WI38 (cell line): ENCODE measurements around the gene GLRA3.

Experiments
- H3K4me3 ChIP-seq: 2 replicates; pipeline ENCODE4 v1.5.1; 2011; ENCODE audit warnings: low read depth, mild to moderate bottlenecking, control low read depth, low read length
- TF ChIP-seq, protein P1 (sequence below): IDR thresholded peaks from 2 replicates; pipeline ENCODE4 v1.5.1; 2012; ENCODE audit warnings: low read depth, mild to moderate bottlenecking, control low read depth, low read length

The GLRA3 gene

DNA sequence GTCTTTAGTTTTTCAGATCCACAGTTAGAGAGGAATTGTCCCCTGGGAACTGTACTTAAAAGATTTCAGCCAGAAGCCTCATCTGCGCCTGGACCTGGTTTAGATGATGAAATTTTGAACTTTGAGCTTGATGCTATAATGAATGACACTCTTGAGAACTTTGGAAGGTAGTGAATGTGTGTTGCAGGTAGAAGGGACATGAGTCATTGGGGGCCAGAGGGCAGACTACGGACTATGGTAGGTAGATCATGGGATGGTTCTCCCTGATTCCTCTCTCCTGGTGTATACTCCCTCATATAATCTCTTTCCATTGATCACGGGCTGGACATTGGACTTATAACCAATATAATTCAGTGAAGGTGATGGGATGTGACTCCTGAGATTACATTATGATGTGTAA, 38.9 kb upstream of the GLRA3 start:
- TF ChIP-seq, protein P1, sequence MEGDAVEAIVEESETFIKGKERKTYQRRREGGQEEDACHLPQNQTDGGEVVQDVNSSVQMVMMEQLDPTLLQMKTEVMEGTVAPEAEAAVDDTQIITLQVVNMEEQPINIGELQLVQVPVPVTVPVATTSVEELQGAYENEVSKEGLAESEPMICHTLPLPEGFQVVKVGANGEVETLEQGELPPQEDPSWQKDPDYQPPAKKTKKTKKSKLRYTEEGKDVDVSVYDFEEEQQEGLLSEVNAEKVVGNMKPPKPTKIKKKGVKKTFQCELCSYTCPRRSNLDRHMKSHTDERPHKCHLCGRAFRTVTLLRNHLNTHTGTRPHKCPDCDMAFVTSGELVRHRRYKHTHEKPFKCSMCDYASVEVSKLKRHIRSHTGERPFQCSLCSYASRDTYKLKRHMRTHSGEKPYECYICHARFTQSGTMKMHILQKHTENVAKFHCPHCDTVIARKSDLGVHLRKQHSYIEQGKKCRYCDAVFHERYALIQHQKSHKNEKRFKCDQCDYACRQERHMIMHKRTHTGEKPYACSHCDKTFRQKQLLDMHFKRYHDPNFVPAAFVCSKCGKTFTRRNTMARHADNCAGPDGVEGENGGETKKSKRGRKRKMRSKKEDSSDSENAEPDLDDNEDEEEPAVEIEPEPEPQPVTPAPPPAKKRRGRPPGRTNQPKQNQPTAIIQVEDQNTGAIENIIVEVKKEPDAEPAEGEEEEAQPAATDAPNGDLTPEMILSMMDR, result no peak
- H3K4me3 ChIP-seq, result no peak overlapping the region

DNA sequence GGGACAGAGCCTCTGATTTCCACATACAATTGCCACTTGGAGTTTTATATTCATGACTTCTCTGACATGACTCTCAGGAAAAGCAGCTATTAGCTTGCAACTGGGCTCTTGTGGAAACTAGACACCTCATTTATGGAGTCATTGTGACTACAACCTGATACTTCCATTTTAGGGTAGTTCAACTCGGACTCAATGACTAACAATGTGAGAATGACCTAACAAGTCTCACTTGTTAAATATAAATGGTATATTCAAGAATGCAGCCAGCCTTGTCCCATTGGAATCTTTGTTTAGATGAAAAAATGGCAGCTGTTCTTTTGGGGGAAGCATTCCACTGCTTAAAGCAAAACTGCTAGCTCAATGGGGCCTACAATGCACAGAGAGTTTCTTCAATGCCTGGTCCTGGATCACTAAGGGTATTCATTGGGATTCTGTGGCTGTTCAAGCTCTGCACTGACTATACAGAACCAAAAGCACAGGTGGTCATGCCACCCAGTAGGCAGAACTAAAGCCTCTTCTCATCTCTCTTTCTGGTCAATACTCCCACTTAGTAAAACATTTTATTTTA, 36.5 kb upstream of the GLRA3 start:
- TF ChIP-seq, protein P1, result no peak

DNA sequence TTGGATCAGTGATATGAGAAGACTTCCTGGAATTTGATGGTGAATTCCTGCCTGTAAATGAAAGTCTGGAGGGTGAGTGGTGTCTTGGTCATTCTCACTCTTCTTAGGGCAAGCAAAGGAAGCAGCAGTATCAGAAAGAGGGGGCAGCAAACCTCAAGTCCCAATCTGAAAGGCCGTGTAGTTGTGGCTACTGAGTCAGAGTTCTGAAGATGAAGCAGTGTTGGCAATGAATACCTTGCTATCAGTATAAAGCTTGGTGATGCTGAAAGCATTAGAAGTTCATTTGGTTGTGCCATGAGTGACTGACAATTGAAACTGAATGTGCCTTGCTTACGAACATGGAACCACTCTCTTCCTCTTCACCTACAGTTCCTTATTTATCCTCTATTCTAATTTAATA, 35.0 kb upstream of the GLRA3 start:
- TF ChIP-seq, protein P1, result no peak
- no peak overlapping the region for H3K4me3 ChIP-seq

More for the DNA sequence above, 36.5 kb upstream of the GLRA3 start:
- H3K4me3 ChIP-seq, result no peak overlapping the region

DNA sequence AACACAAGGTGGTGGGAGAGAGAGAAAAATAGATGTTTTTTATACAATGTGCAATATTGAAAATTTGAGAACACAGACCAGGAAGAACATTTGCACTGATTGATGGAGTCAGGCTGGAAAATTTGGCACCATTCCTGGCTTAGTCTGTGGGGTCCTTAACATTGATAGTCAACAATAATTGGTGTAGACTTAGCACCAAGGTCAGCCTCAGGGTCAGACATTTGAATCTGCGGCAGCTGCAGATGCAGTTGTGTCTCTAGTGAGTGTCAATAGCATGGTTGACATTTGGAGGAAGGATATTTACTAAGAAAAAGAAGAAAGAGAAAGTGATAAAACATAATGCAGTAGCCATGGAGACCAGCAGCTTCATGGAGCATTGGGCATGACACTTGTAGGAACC, 31.5 kb upstream of the GLRA3 start:
- H3K4me3 ChIP-seq, result no peak overlapping the region
- TF ChIP-seq, protein P1, result no peak

DNA sequence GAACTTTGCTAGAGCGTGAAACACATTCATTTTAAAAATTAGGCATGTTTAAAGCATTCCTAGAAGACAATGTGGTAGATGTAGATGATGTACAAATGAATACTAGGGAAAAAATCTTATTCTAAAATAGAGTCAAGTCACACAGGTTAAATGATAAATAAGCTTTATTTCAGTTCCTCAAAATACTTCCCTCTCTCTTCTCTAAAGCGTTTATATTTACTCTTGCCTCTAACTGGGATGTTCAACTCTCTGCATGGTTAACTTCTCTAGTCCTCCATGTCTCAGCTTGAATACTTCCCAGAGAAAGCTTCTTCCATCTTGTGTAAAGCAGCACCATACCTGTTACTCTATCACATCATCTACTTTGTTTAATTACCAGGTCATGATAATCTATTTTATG, 30.9 kb upstream of the GLRA3 start:
- no peak overlapping the region for H3K4me3 ChIP-seq
- TF ChIP-seq, protein P1, result no peak

DNA sequence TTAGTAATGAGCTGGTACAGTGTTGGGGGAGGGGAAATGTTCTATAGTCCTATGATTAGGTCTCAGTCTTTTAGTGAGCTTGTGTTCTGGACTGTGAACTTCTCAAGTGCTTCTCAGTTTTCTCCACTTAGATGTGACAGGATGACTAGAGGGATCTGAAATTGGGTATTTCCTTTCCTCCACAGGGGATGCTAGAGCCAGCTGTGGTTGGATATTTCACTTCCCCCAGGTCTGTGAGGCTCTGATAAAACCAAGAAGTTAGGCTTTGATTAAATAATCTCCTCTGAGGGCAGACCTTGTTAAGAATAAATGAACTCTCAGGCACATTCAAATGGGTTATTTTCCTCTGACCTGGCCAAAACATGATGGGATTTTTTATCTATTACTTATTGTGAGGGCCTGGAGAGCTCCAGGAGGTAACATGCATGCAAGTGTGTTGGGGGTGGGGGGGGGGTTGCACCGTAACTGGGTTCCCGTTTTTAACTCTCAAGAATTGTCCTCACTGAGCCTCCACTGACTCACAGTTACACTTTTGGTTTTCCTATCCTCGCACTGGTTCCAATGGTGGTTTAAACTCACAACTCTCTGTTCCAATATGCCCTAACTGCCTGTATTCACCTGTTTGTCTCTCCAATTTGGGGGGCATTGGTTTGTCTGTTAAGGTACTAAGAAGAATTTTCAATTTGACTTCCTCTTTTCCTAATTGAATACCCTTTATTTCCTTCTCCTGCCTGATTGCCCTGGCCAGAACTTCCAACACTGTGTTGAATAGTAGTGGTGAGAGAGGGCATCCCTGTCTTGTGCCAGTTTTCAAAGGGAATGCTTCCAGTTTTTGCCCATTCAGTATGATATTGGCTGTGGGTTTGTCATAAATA, 28.1 kb upstream of the GLRA3 start:
- no peak overlapping the region for H3K4me3 ChIP-seq
- TF ChIP-seq, protein P1, result no peak

DNA sequence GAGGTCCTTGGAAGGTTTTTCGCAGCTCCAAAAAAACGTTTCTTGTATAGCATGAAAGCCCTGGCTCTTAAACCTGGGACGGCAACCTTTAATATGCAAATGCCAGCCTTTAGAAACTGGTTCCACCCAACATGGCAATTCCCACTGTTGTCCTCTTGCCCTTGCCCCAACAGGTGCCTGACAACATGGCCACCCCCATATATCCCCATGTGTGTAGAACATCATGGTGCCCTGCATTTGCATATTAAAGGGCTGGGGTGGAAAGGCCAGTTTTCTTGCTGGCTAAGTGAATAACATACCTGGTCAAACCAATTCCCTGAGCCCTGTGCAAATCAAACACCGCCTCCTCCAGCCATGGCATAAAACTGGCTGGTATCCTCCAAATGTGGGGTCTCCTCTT, 26.0 kb upstream of the GLRA3 start:
- TF ChIP-seq, protein P1, result no peak
- H3K4me3 ChIP-seq, result no peak overlapping the region
